GM23338 (cell line): ENCODE measurements around the gene CCDC152. TPM values are rescaled to one million over a fixed set of nuclear protein-coding genes. Genes with fewer than 3 reads are reported as not detected.

Experiments used
- ATAC-seq: fragments of 200-7000 bp; cut with Tn5 transposase; 3 replicates; pipeline ENCODE4 v1.9.1; 2020
- DNase-seq: peaks from one replicate; pipeline ENCODE4 v3.0.0-alpha.2; 2015; ENCODE audit warnings: low spot score
- H2AFZ ChIP-seq: fragments of 200-600 bp; sonication (generic); 2 replicates; pipeline ENCODE4 v1.8.0; 2016; ENCODE audit warnings: antibody characterized with exemption, mild to moderate bottlenecking, moderate library complexity
- H3F3A ChIP-seq: fragments of 200-600 bp; sonication (generic); replicated peaks from 2 replicates; pipeline ENCODE4 v1.8.0; 2017; ENCODE audit warnings: antibody characterized with exemption, mixed run types, low read depth
- H3K27ac ChIP-seq: fragments of 200-600 bp; sonication (generic); 2 replicates; pipeline ENCODE4 v1.6.1; 2016; ENCODE audit warnings: low read depth
- H3K27me3 ChIP-seq: fragments of 200-600 bp; sonication (generic); 2 replicates; pipeline ENCODE4 v1.8.0; 2016; ENCODE audit warnings: mild to moderate bottlenecking, mixed run types, moderate library complexity; ENCODE audit not compliant: insufficient read depth
- H3K36me3 ChIP-seq: fragments of 200-600 bp; sonication (generic); 2 replicates; pipeline ENCODE4 v1.8.0; 2016; ENCODE audit warnings: mild to moderate bottlenecking; ENCODE audit not compliant: insufficient read depth
- H3K4me1 ChIP-seq: fragments of 200-600 bp; sonication (generic); 2 replicates; pipeline ENCODE4 v1.8.0; 2016; ENCODE audit warnings: mild to moderate bottlenecking, moderate library complexity; ENCODE audit not compliant: insufficient read depth
- H3K4me2 ChIP-seq: fragments of 200-600 bp; sonication (generic); 2 replicates; pipeline ENCODE4 v1.7.1; 2017; ENCODE audit warnings: mixed run types
- H3K4me3 ChIP-seq: fragments of 200-600 bp; sonication (generic); 2 replicates; pipeline ENCODE4 v1.6.1; 2016; ENCODE audit warnings: mixed run types
- H3K79me2 ChIP-seq: fragments of 200-600 bp; sonication (generic); replicated peaks from 2 replicates; pipeline ENCODE4 v1.8.0; 2017; ENCODE audit warnings: mild to moderate bottlenecking; ENCODE audit not compliant: insufficient read depth
- H3K9me2 ChIP-seq: fragments of 200-600 bp; sonication (generic); 2 replicates; pipeline ENCODE4 v1.8.0; 2017; ENCODE audit not compliant: insufficient read depth
- H4K20me1 ChIP-seq: fragments of 200-600 bp; sonication (generic); replicated peaks from 2 replicates; pipeline ENCODE4 v1.8.0; 2017; ENCODE audit warnings: mild to moderate bottlenecking; ENCODE audit not compliant: insufficient read depth
- H3K27ac Mint-ChIP-seq: 2 replicates; pipeline ENCODE4 v1.8.0; 2020; ENCODE audit warnings: inconsistent platforms, mild to moderate bottlenecking, moderate library complexity, mixed read lengths
- H3K27me3 Mint-ChIP-seq: 3 replicates; pipeline ENCODE4 v1.8.0; 2022; ENCODE audit warnings: low read depth, mild to moderate bottlenecking, moderate library complexity, mixed read lengths, inconsistent platforms; ENCODE audit not compliant: insufficient read depth, poor library complexity
- H3K36me3 Mint-ChIP-seq: 3 replicates; pipeline ENCODE4 v1.8.0; 2021; ENCODE audit warnings: low read depth, mild to moderate bottlenecking, inconsistent platforms, moderate library complexity, mixed read lengths
- H3K4me1 Mint-ChIP-seq: 3 replicates; pipeline ENCODE4 v1.8.0; 2020; ENCODE audit warnings: mild to moderate bottlenecking, inconsistent platforms, mixed read lengths
- H3K4me3 Mint-ChIP-seq: 3 replicates; pipeline ENCODE4 v1.8.0; 2021; ENCODE audit warnings: moderate library complexity, mild to moderate bottlenecking, inconsistent platforms, mixed read lengths
- H3K9me3 Mint-ChIP-seq: 3 replicates; pipeline ENCODE4 v1.8.0; 2020; ENCODE audit warnings: moderate library complexity, mild to moderate bottlenecking, inconsistent platforms, mixed read lengths
- CREB1 ChIP-seq: fragments of 250-450 bp; sonication (Bioruptor Pico); IDR thresholded peaks from 2 replicates; pipeline ENCODE4 v1.5.0; 2020; ENCODE audit warnings: low read depth, mild to moderate bottlenecking, moderate library complexity
- CTCF ChIP-seq, 2 experiments: fragments of 200-600 bp in 1 of 2; sonication (generic) in 1 of 2; conservative IDR thresholded peaks; 2 replicates each; pipeline versions ENCODE4 v1.5.1 to v1.6.1; 2016 to 2017; ENCODE audit warnings: antibody characterized with exemption in 2 of 2, low read depth in 2 of 2, mild to moderate bottlenecking in 2 of 2, moderate library complexity in 1 of 2
- EZH2phosphoT487 ChIP-seq: fragments of 200-600 bp; sonication (generic); IDR thresholded peaks from one replicate; pipeline ENCODE4 v1.8.1; 2018; ENCODE audit warnings: antibody characterized with exemption; ENCODE audit not compliant: unreplicated experiment
- JUNB ChIP-seq: IDR thresholded peaks from one replicate; pipeline ENCODE4 v1.6.1; 2016; ENCODE audit warnings: antibody characterized with exemption; ENCODE audit not compliant: unreplicated experiment
- NANOG ChIP-seq: IDR thresholded peaks from 2 replicates; pipeline ENCODE4 v1.6.1; 2016; ENCODE audit warnings: antibody characterized with exemption, borderline replicate concordance
- POLR2AphosphoS5 ChIP-seq: IDR thresholded peaks from 2 replicates; pipeline ENCODE4 v1.6.1; 2016; ENCODE audit warnings: antibody characterized with exemption, low read depth
- REST ChIP-seq: IDR thresholded peaks from one replicate; pipeline ENCODE4 v1.6.1; 2018; ENCODE audit warnings: antibody characterized with exemption; ENCODE audit not compliant: unreplicated experiment
- ZNF331 ChIP-seq: fragments of 250-450 bp; sonication (Bioruptor Pico); IDR thresholded peaks from 2 replicates; pipeline ENCODE4 v1.5.0; 2020; ENCODE audit warnings: low read depth, mild to moderate bottlenecking, moderate library complexity
- ZNF462 ChIP-seq: fragments of 250-450 bp; sonication (Bioruptor Pico); IDR thresholded peaks from 2 replicates; pipeline ENCODE4 v1.5.0; 2020; ENCODE audit warnings: mild to moderate bottlenecking, moderate library complexity
- polyA plus RNA-seq: library from polyadenylated mRNA; unstranded; fragments of >200 nt; fragmentation: Nextera tagmentation; extraction: Ambion mirVana; gene quantifications from 2 replicates; pipeline ENCODE4 v1.2.1, GENCODE V29; 2016
- total RNA-seq: library from RNA; depleted of rRNA; stranded (reverse); fragments of >200 nt; shearing (Covaris generic); gene quantifications from 2 replicates; pipeline ENCODE4 v1.2.3, GENCODE V29; 2014

The CCDC152 gene
- total and polyA plus RNA-seq, 2 experiments from 2014 or later, result 16.2 to 75.9 TPM

GRCh38 chr5:42808888-42809611 is 52.4 kb downstream of the CCDC152 start:
- no peaks in the 10 kb centered on the region for H3F3A ChIP-seq
- Mint-ChIP-seq H3K4me1 (peaks cover 31% of the 10 kb centered on the region; the same call in 2 of the 3 replicates), H3K4me3 (no peak overlapping the region), H3K36me3 (no peaks in the 10 kb centered on the region), H3K27me3 (no peaks in the 10 kb centered on the region), H3K27ac (no peak overlapping the region), H3K9me3 (no peaks in the 10 kb centered on the region)
- no peaks in the 10 kb centered on the region for H3K79me2 ChIP-seq
- H3K27me3 ChIP-seq, result no peaks in the 10 kb centered on the region
- no peaks in the 10 kb centered on the region for H3K9me2 ChIP-seq
- TF ChIP-seq CREB1 (CRISPR knock-in tag), result no peak
- no peak for TF ChIP-seq ZNF462 (CRISPR knock-in tag)
- no peak for TF ChIP-seq EZH2phosphoT487
- TF ChIP-seq JUNB, result no peak
- no peak for TF ChIP-seq POLR2AphosphoS5
- no peak for TF ChIP-seq CTCF (conservative IDR thresholded peaks at IDR 0.05; ENCODE audit: low read depth in 2 of 2)
- no peak for TF ChIP-seq NANOG
- TF ChIP-seq REST, result no peak
- no peak for TF ChIP-seq ZNF331 (CRISPR knock-in tag)
- peaks cover 21% of the 10 kb centered on the region for H3K4me1 ChIP-seq
- no peak for ATAC-seq
- no peaks in the 10 kb centered on the region for H4K20me1 ChIP-seq
- DNase-seq, result no peak
- no peak overlapping the region for H3K4me3 ChIP-seq
- H3K4me2 ChIP-seq, result no peak overlapping the region
- no peak overlapping the region for H2AFZ ChIP-seq
- H3K27ac ChIP-seq, result no peak overlapping the region
- peaks cover 5% of the 10 kb centered on the region for H3K36me3 ChIP-seq
